VCaP (cell line): ENCODE measurements around the gene KIF5A.
A peak's percentile ranks its signal among the peaks of the same experiment; 100 is the strongest.

Experiments used
- H3K27ac ChIP-seq: fragments of 450-650 bp; 2 replicates; pipeline ENCODE4 v1.5.1; 2017
- TF ChIP-seq, protein P1 (sequence below): fragments of 450-650 bp; conservative IDR thresholded peaks from 2 replicates; pipeline ENCODE4 v1.5.1; 2017; ENCODE audit warnings: mild to moderate bottlenecking, moderate library complexity

KIF5A gene

DNA sequence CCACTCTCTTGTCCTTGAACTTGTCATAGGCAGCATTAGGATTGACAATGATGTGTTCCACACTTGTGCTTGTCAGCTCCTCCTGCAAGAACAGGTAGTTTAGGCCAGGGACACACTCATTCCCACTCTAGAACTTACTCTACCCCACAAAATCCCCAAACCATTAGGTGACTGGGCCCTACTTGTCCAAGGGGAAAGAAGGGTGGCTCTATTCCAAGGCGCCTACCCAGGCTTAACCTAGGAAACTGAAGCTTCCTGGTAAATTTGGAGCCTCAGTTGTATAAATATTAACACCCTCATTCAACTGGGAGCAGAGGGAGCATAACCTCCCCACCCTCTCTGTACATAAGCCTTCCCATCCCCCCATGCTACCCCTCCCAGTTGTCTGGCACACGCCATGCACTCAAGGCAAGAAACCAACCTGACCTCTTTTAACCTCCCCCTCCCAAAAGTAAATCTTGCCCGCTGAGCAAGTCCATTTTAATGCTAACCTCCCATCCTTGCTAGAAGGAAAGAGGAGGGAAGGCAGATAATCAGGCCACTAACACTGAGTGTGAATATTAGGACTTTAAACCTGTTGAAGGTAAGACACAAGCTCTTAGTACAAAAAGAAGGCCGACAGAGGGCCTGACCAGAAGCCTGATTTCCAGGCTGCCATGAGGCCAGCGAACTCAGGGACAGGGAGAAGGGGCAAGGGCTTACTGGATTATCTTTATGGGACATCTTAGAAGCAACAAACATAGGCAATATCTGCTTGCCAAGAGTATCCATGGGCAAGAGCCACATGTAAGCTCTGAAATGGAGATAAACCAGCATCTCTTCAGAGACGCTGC lies 13.9 kb upstream of the KIF5A start:
- H3K27ac ChIP-seq: peak overlapping the region; percentile 79
- TF ChIP-seq, protein P1, sequence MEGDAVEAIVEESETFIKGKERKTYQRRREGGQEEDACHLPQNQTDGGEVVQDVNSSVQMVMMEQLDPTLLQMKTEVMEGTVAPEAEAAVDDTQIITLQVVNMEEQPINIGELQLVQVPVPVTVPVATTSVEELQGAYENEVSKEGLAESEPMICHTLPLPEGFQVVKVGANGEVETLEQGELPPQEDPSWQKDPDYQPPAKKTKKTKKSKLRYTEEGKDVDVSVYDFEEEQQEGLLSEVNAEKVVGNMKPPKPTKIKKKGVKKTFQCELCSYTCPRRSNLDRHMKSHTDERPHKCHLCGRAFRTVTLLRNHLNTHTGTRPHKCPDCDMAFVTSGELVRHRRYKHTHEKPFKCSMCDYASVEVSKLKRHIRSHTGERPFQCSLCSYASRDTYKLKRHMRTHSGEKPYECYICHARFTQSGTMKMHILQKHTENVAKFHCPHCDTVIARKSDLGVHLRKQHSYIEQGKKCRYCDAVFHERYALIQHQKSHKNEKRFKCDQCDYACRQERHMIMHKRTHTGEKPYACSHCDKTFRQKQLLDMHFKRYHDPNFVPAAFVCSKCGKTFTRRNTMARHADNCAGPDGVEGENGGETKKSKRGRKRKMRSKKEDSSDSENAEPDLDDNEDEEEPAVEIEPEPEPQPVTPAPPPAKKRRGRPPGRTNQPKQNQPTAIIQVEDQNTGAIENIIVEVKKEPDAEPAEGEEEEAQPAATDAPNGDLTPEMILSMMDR: no peak

- H3K27ac ChIP-seq: peak overlapping the region; percentile 79
- TF ChIP-seq, protein P1: no peak
Observed at GRCh38 chr12:57536597-57536942, 13.3 kb upstream of the KIF5A start.

DNA sequence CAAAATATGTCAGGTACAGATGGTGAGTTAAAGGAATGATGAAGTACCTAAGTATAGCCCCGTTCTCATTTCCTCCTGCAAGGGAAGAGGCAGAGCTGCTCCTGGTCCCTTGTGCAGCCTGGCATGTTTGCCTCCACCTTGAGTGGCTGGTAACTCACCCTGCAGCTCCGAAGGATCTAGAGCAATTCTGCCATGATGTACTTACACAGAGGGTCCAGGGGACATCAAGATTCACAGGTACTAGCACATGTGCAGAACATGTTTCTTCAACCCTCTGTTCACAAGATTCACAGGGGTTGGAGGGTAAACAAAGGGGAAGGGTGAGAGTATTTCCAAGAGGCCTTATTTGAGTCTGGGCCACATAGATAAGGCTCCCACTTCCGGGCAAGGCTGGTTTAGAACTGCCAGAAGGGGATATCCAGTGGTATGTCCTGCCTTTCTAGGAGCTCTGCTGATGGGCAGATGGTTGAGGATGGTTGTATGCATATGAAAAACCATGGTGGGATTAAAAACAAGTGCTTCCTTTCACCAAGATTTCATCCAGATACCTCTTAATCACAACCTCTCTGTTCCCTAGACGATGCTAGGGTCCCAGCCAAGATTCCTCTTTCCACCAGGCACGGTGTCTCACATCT lies 10.6 kb upstream of the KIF5A start:
- TF ChIP-seq, protein P1: no peak

GRCh38 chr12:57541001-57541400 lies 8.8 kb upstream of the KIF5A start:
- no peak overlapping the region for H3K27ac ChIP-seq
- TF ChIP-seq, protein P1: no peak

More for the DNA sequence above, 10.6 kb upstream of the KIF5A start:
- no peak overlapping the region for H3K27ac ChIP-seq

DNA sequence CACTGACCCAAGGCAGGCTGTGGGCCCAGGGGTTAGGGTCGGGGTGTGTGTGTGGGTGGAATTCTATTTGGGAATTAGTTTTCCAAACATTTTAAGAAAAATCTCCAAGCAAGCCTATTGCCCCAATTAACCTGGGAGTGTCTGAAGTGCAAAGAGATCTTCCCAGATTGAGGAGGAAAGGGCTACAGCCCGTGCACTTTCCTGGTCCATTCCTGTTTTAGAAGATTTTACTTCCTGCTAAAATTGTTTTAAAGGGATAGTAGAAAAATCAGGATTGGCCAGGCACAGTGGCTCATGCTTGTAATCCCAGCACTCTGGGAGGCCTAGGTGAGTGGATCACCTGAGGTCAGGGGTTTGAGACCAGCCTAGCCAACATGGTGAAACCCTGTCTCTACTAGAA lies 8.1 kb upstream of the KIF5A start:
- TF ChIP-seq, protein P1: no peak
- H3K27ac ChIP-seq: no peak overlapping the region

- TF ChIP-seq, protein P1: no peak
- H3K27ac ChIP-seq: no peak overlapping the region
Observed at GRCh38 chr12:57543581-57543980, 6.3 kb upstream of the KIF5A start.

DNA sequence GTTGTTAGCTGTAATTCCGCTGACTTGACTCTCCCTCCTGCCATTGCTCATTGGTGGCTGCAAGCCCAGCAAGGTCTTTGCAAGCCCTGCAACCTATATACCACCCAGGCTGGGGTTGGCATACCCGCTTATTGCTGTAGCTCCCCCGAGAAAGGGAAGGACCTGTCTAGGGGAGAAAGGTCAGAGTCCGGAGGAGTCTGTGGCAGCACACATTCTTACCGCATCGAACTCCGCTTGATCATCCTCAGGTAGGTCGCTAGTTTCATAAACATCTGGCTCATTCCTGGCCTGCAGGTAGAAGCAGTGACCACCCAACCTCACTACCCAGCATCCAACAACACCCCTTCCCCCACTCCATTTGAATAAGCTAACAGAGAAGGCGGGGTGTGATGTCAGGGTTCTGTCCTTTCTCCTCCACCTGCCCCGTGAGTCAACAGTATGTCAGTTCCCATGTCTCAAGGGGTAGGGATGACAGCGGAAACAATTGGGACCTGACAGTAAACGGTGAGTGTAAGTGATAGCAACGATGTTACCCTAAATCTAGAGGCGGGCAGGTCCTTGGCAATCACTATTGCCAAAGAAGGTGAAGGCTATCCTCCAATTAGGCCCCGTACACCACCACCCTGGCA lies 3.9 kb upstream of the KIF5A start:
- H3K27ac ChIP-seq: peak overlapping the region; percentile 87
- TF ChIP-seq, protein P1: no peak
